Immature natural killer cell (primary cell): Measurements from ENCODE around the gene CES4A. TPM values are rescaled to one million over a fixed set of nuclear protein-coding genes. Genes with fewer than 3 reads are reported as not detected.

ENCODE experiments used
- DNase-seq, 3 donors: peaks; one replicate each; pipeline ENCODE4 v3.0.0; 2022; ENCODE audit warnings: mixed read lengths in 1 of 3
- H3K27ac Mint-ChIP-seq, 6 donors: one replicate each; pipeline ENCODE4 v1.8.0; 2020; ENCODE audit warnings: mixed read lengths in 6 of 6, mild to moderate bottlenecking in 5 of 6, inconsistent platforms in 4 of 6, moderate library complexity in 3 of 6
- H3K27me3 Mint-ChIP-seq, 3 donors: one replicate each; pipeline ENCODE4 v1.8.0; 2020 to 2021; ENCODE audit warnings: low read depth in 3 of 3, mild to moderate bottlenecking in 3 of 3, mixed read lengths in 3 of 3, moderate library complexity in 3 of 3, inconsistent platforms in 1 of 3
- H3K36me3 Mint-ChIP-seq, 3 donors: one replicate each; pipeline ENCODE4 v1.8.0; 2020; ENCODE audit warnings: mixed read lengths in 3 of 3, inconsistent platforms in 2 of 3, mild to moderate bottlenecking in 2 of 3
- H3K4me1 Mint-ChIP-seq, 2 donors: one replicate each; pipeline ENCODE4 v1.8.0; 2020; ENCODE audit warnings: inconsistent platforms in 2 of 2, mild to moderate bottlenecking in 2 of 2, mixed read lengths in 2 of 2, moderate library complexity in 1 of 2
- H3K4me3 Mint-ChIP-seq, 5 donors: one replicate each; pipeline ENCODE4 v1.8.0; 2020; ENCODE audit warnings: mild to moderate bottlenecking in 5 of 5, mixed read lengths in 5 of 5, inconsistent platforms in 3 of 5, moderate library complexity in 3 of 5
- H3K9me3 Mint-ChIP-seq, 6 donors: one replicate each; pipeline ENCODE4 v1.8.0; 2020; ENCODE audit warnings: mild to moderate bottlenecking in 6 of 6, mixed read lengths in 6 of 6, inconsistent platforms in 4 of 6, moderate library complexity in 3 of 6
- polyA plus RNA-seq, 3 donors: library from polyadenylated mRNA; unstranded; fragments of 300-500 nt; fragmentation: Illumina TruSeq; gene quantifications; one replicate each; pipeline ENCODE4 v1.2.3, GENCODE V29; 2021

Gene CES4A
- polyA plus RNA-seq, 3 donors from 2014 or later: 0.98 to 1.6 TPM; not detected in 1

GRCh38 chr16:67013233-67013822, 24.9 kb downstream of the CES4A start:
- Mint-ChIP-seq H3K36me3 (peaks cover 0 to 4% (median 0%) of the 10 kb centered on the region in 3 donors), H3K4me3 (peak overlapping the region in 4 of 5 donors; percentile 20 to 60 (median 34)), H3K27ac (no peak overlapping the region), H3K9me3 (no peaks in the 10 kb centered on the region), H3K4me1 (peaks cover 0 to 2% of the 10 kb centered on the region in 2 donors), H3K27me3 (peaks cover 4 to 6% (median 5%) of the 10 kb centered on the region in 3 donors)
- no peak for DNase-seq

DNA sequence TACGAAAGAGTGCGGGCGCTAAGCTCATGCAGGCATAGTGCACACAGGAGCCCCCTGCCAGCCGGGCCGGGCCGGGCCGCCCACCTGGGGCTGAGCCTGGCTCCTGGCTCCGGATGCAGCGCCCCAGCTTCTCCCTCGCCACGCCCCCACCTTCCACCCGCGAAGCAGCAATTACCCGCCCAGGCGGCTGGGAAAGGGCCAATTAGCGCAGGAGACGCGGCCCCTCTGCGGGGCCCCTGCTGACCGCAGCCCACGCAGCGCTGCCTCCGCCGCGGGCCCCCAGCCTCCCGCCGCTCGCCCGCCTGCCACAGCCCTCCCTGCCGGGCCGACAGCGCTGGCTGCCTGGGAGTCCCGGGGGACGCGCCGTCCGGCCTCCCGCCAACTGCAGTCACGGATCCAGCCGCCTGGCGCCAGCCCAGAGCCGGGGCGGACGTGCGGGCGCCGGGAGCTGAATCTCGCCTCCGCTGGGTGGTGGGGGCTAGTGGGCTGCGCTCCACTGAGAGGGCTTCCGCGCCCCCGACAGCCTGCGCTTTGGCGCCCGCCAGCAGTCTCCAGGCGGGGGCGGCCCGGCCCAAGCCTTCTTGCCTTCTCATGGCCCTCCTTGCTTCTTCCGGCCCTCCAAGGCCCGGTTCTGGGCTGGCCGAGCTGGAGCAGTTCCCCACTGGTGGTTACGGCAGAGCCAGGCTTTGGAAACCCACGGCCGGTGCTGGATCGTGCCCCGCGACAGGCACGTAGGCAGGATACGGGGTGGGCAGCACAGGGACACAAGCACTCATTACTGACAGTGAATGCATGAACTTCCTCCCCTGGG, 25.6 kb downstream of the CES4A start:
- H3K27ac Mint-ChIP-seq: no peak overlapping the region
- no peaks in the 10 kb centered on the region for H3K9me3 Mint-ChIP-seq
- peak; percentile 47 to 61 (median 53) for DNase-seq
- H3K4me1 Mint-ChIP-seq: peaks cover 0 to 2% of the 10 kb centered on the region in 2 donors
- H3K4me3 Mint-ChIP-seq: peak overlapping the region; percentile 69 to 79 (median 75)
- peaks cover 2 to 6% (median 5%) of the 10 kb centered on the region in 3 donors for H3K27me3 Mint-ChIP-seq
- H3K36me3 Mint-ChIP-seq: peaks cover 0 to 4% (median 0%) of the 10 kb centered on the region in 3 donors

DNA sequence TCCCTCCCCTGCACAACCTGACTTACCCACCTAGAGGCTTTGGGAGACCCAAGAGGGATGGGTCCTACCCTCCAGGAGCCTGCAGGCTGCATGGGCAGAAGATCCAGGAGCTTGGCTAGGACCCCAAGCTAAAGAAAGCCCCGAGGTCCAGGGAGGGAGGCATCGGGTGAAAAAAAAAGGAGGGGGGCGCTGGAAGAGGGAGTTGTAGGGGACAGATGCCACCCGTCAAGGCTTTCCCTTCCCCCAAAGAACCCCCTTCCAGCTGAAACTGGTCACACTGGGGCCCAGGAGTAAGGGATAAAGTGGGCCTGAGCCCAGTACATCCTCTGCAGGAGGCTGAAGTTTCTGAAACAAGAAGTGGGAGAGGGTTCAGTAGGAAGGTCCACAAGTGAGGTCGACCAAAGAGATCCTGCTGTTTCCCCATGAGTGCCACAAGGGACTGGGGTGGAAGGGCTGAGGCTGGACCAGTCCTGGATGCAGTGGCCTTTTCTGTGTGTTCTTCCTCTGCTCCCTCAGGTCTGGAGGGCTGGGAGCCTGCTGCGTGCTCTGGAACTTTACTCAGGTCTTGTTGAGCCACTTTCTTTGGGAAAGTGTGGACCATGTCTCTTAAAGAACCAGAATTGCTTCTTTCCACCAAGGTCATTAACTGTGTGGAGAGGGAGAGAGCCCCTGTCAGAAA, 26.4 kb downstream of the CES4A start:
- peak overlapping the region in 4 of 5 donors; percentile 69 to 79 (median 72) for H3K4me3 Mint-ChIP-seq
- H3K27ac Mint-ChIP-seq: no peak overlapping the region
- DNase-seq: no peak
- H3K4me1 Mint-ChIP-seq: peaks cover 0 to 2% of the 10 kb centered on the region in 2 donors
- peaks cover 2 to 6% (median 5%) of the 10 kb centered on the region in 3 donors for H3K27me3 Mint-ChIP-seq
- H3K36me3 Mint-ChIP-seq: peaks cover 0 to 4% (median 0%) of the 10 kb centered on the region in 3 donors
- no peaks in the 10 kb centered on the region for H3K9me3 Mint-ChIP-seq

DNA sequence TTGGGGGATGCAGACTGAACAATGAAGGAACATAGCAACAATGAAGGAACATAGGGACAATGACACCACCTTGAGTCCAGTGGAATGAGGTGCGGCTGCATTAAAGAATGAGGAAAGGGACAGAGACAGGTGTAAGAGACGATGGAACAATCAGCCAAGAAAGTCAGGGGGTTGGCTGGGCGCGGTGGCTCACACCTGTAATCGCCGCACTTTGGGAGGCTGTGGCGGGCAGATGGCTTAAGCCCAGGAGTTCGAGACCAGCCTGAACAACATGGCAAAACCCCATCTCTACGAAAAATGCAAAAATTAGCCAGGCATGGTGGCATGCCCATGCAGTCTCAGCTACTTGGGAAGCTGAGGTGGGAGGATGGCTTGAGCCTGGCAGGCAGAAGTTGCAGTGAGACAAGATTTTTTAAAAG, 26.9 kb downstream of the CES4A start:
- Mint-ChIP-seq H3K4me3 (peak overlapping the region in 1 of 5 donors; percentile 4), H3K27me3 (peaks cover 2 to 6% (median 5%) of the 10 kb centered on the region in 3 donors), H3K36me3 (peaks cover 0 to 4% (median 0%) of the 10 kb centered on the region in 3 donors), H3K9me3 (no peaks in the 10 kb centered on the region), H3K27ac (no peak overlapping the region), H3K4me1 (peaks cover 0 to 2% of the 10 kb centered on the region in 2 donors)
- no peak for DNase-seq

- Mint-ChIP-seq H3K27ac (no peak overlapping the region), H3K27me3 (peaks cover 2 to 6% (median 2%) of the 10 kb centered on the region in 3 donors), H3K4me1 (peaks cover 0 to 2% of the 10 kb centered on the region in 2 donors), H3K9me3 (no peaks in the 10 kb centered on the region), H3K36me3 (peaks cover 0 to 4% (median 0%) of the 10 kb centered on the region in 3 donors), H3K4me3 (peak overlapping the region in 1 of 5 donors; percentile 10)
- DNase-seq: no peak
Observed at GRCh38 chr16:67016143-67016542, 27.8 kb downstream of the CES4A start.

DNA sequence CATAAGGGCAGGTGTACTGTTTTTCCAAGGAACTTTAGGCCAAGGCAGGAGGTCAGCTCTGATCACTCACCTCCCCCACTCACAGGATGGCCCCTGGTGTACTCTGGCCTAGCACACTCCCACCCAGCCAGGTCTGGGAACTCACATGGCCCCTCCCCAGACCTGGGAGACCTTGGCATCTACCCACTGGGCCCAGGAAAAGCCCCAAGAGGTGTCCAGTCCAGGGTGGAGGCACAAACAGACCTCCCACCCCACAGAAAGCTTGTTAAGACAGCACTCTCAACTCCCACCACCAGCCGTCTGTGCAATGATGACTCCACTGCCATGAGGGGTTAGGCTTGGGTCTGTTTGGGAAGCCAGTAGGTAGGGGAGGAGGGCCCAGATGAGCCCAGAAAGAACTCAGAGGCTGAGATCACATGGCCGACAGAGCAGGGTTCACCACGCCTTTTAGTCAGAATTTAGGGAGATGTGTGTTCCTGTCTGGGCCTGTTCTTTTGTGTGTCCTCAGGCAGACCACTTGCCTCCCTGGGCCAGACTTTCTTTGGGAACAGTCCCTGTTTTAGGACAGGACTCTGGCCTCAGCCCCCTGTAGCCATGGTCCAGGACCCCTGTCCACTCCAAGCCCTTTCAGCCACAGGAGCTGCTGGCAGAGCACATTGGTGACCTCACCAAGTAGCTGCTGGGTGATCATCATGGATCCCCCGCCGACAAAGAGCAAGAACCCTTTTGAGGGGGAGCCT, 28.5 kb downstream of the CES4A start:
- no peak overlapping the region for H3K27ac Mint-ChIP-seq
- DNase-seq: no peak
- peaks cover 2 to 6% (median 2%) of the 10 kb centered on the region in 3 donors for H3K27me3 Mint-ChIP-seq
- H3K4me1 Mint-ChIP-seq: peaks cover 0 to 2% of the 10 kb centered on the region in 2 donors
- H3K4me3 Mint-ChIP-seq: no peak overlapping the region
- H3K36me3 Mint-ChIP-seq: peaks cover 0 to 4% (median 0%) of the 10 kb centered on the region in 3 donors
- H3K9me3 Mint-ChIP-seq: no peaks in the 10 kb centered on the region

DNA sequence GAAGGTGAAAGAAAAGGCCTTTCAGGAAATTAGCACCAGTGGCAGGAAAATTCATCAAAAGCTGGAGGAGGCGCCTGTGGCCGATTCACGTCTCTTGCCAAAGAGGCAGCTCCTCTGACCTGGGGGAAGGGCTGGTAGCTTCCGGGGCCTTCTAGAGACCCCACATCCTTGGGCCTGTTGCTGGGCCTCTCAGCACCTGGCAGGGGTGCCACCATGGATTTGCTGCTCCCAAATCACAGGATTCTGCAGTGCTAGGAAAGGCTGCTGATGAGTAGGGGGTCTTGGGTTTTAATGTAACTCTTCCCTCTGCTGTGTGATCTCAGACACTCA, 29.0 kb downstream of the CES4A start:
- no peaks in the 10 kb centered on the region for H3K9me3 Mint-ChIP-seq
- peaks cover 0 to 2% of the 10 kb centered on the region in 2 donors for H3K4me1 Mint-ChIP-seq
- peaks cover 0 to 4% (median 0%) of the 10 kb centered on the region in 3 donors for H3K36me3 Mint-ChIP-seq
- no peak for DNase-seq
- H3K27ac Mint-ChIP-seq: no peak overlapping the region
- H3K4me3 Mint-ChIP-seq: no peak overlapping the region
- peaks cover 2 to 6% (median 2%) of the 10 kb centered on the region in 3 donors for H3K27me3 Mint-ChIP-seq

- peaks cover 0 to 2% of the 10 kb centered on the region in 2 donors for H3K4me1 Mint-ChIP-seq
- peaks cover 0 to 4% (median 0%) of the 10 kb centered on the region in 3 donors for H3K36me3 Mint-ChIP-seq
- H3K9me3 Mint-ChIP-seq: no peaks in the 10 kb centered on the region
- no peak overlapping the region for H3K4me3 Mint-ChIP-seq
- peak; percentile 62 to 71 (median 66) for DNase-seq
- H3K27ac Mint-ChIP-seq: no peak overlapping the region
- H3K27me3 Mint-ChIP-seq: peaks cover 3 to 6% (median 6%) of the 10 kb centered on the region in 3 donors
Observed at GRCh38 chr16:67017810-67018488, 29.6 kb downstream of the CES4A start.

GRCh38 chr16:67019171-67019570, 30.8 kb downstream of the CES4A start:
- H3K4me1 Mint-ChIP-seq: peaks cover 0 to 2% of the 10 kb centered on the region in 2 donors
- H3K27ac Mint-ChIP-seq: no peak overlapping the region

DNA sequence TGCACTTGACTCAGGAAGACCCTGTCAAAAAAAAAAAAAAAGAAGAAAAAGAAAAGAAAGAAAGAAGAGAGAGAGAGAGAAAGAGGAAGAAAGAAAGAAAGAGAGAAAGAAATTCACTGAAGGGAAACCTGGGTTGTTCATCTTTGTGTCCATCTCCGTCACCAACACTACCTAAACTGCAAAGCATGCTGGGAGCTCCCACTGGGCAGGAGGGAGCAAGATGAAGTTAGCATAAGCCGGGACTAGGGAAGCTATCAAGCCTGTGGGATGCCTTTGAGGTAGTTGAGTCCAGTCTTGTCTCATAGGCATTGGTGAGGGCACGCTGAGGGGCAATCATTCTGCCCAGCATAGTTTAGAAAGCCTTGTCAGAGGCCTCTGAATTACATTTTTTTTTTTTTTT, 32.9 kb downstream of the CES4A start:
- no peak overlapping the region for H3K27ac Mint-ChIP-seq
- H3K4me3 Mint-ChIP-seq: no peak overlapping the region
- no peaks in the 10 kb centered on the region for H3K36me3 Mint-ChIP-seq
- no peak for DNase-seq
- H3K4me1 Mint-ChIP-seq: no peaks in the 10 kb centered on the region
- no peaks in the 10 kb centered on the region for H3K9me3 Mint-ChIP-seq
- H3K27me3 Mint-ChIP-seq: peaks cover 1 to 4% (median 2%) of the 10 kb centered on the region in 3 donors

More at GRCh38 chr16:67019171-67019570, 30.8 kb downstream of the CES4A start:
- DNase-seq: no peak
- no peak overlapping the region for H3K4me3 Mint-ChIP-seq
- peaks cover 3 to 6% (median 3%) of the 10 kb centered on the region in 3 donors for H3K27me3 Mint-ChIP-seq
- H3K9me3 Mint-ChIP-seq: no peaks in the 10 kb centered on the region
- H3K36me3 Mint-ChIP-seq: peaks cover 0 to 4% (median 0%) of the 10 kb centered on the region in 3 donors

DNA sequence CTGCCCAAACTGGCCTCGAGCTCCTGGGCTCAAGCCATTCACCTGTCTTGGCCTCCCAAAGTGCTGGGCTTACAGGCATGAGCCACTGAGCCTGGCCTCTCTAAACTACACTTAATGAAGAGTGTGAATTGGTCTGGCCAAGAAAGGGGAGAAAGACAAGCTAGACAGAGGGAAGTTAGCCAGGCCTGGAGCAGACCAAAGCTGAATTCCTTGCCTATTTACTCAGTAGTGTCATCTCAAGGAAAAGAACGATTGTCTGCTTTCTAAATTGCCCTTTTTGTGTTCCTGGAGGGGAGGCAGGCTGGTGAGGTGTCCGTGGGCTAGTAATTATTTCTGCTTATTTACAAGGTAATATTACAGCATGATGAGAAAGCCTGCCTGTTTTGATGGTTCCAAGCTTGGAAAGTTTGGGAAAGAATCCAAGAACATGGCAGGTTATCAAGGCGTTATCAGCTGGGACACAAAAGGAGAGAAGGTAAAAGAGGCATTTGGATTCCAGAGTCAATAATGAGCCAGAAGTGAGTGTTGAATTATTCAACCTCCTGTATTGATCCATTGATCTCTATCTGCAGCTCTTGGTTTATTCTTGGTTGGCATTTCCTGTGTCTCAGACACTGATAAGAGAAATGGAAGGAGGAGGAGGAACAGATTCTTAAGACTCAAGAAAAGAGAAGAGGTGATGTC, 34.3 kb downstream of the CES4A start:
- Mint-ChIP-seq H3K27ac (no peak overlapping the region), H3K36me3 (no peaks in the 10 kb centered on the region), H3K4me1 (peaks cover 0 to 1% of the 10 kb centered on the region in 2 donors), H3K27me3 (peaks cover 0 to 4% (median 2%) of the 10 kb centered on the region in 3 donors), H3K9me3 (no peaks in the 10 kb centered on the region), H3K4me3 (no peak overlapping the region)
- no peak for DNase-seq

- no peak overlapping the region for H3K4me3 Mint-ChIP-seq
- H3K27me3 Mint-ChIP-seq: peaks cover 2 to 9% (median 5%) of the 10 kb centered on the region in 3 donors
- no peak overlapping the region for H3K27ac Mint-ChIP-seq
- H3K9me3 Mint-ChIP-seq: no peaks in the 10 kb centered on the region
- no peaks in the 10 kb centered on the region for H3K36me3 Mint-ChIP-seq
- peaks cover 6 to 7% of the 10 kb centered on the region in 2 donors for H3K4me1 Mint-ChIP-seq
- DNase-seq: no peak
Observed at GRCh38 chr16:67023689-67024088, 35.3 kb downstream of the CES4A start.
